Body of pancreas (tissue), 4 donors: ENCODE data around the gene CCNL1. TPM values are rescaled to one million over a fixed set of nuclear protein-coding genes. Genes with fewer than 3 reads are reported as not detected.

Experiments
- ATAC-seq: fragments of 150-250 bp; one replicate; pipeline ENCODE4 v1.9.1; 2016
- DNase-seq, 4 donors: peaks; one replicate each; pipeline ENCODE4 v3.0.0-alpha.2; 2019
- H3K27ac ChIP-seq, 4 donors: fragments of 200-600 bp; sonication (generic); 1 replicate in 3 of 4; 2 replicates in 1 of 4; pipeline versions ENCODE4 v1.5.1 to v1.6.1; 2016 to 2019; ENCODE audit warnings: mild to moderate bottlenecking in 1 of 4, mixed read lengths in 1 of 4, moderate library complexity in 1 of 4
- H3K27me3 ChIP-seq, 2 donors: fragments of 200-600 bp; sonication (generic); one replicate each; pipeline ENCODE4 v1.6.0; 2016; ENCODE audit warnings: mild to moderate bottlenecking in 1 of 2
- H3K36me3 ChIP-seq, 2 donors: fragments of 200-600 bp; sonication (generic); replicated peaks in 1 of 2; 2 replicates each; pipeline ENCODE4 v1.5.1; 2016; ENCODE audit warnings: low read depth in 2 of 2; ENCODE audit not compliant: insufficient read depth in 1 of 2
- H3K4me1 ChIP-seq: fragments of 200-600 bp; sonication (generic); one replicate; pipeline ENCODE4 v1.6.0; 2016
- H3K4me3 ChIP-seq, 2 donors: fragments of 200-600 bp; sonication (generic); 1 replicate in 1 of 2; 2 replicates in 1 of 2; pipeline ENCODE4 v1.5.1; 2016 to 2019
- H3K9me3 ChIP-seq, 3 donors: fragments of 200-600 bp; sonication (generic); 1 replicate in 2 of 3; 2 replicates in 1 of 3; pipeline ENCODE4 v1.5.1; 2016
- POLR2A ChIP-seq, 3 donors: fragments of 450-650 bp; IDR thresholded peaks; one replicate each; pipeline ENCODE4 v1.6.1; 2016; ENCODE audit warnings: antibody characterized with exemption in 3 of 3, mild to moderate bottlenecking in 2 of 3
- WGBS, 2 donors: methylation state at CpG; one replicate each; pipeline ENCODE4 v1.1.5; 2017; 5-methylcytosine and 5-hydroxymethylcytosine counted together
- intact Hi-C: fragments of 100-400 bp; cut with DNase I; formaldehyde crosslinking; loops from one replicate; pipeline ENCODE4 v1.15.1; 2023
- total RNA-seq, 2 donors: library from RNA; depleted of rRNA; stranded (reverse); fragments of >200 nt; gene quantifications; one replicate each; pipeline ENCODE4 v1.1.0, GENCODE V29; 2016
- TF ChIP-seq, protein P1 (sequence below), 7 experiments: fragments of 450-650 bp in 4 of 7; fragments of 200-600 bp in 3 of 7; sonication (generic) in 3 of 7; IDR thresholded peaks; one replicate each; pipeline ENCODE4 v1.5.1; 2016 to 2019; ENCODE audit warnings: antibody characterized with exemption in 7 of 7

The CCNL1 gene
- total RNA-seq, 2 donors from 2014 or later: 194 to 196 TPM

GRCh38 chr3:157152930-157153329 is 7.0 kb downstream of the CCNL1 start:
- 83 to 85% methylated on average over 1 of the region's 1 CpG for WGBS, 2 donors
- Histone ChIP-seq H3K36me3 (peaks cover 24 to 43% of the 10 kb centered on the region in 2 donors), H3K27me3 (no peaks in the 10 kb centered on the region), H3K4me1 (peaks cover 47% of the 10 kb centered on the region), H3K27ac (no peak overlapping the region), H3K9me3 (no peaks in the 10 kb centered on the region), H3K4me3 (no peak overlapping the region)
- intact Hi-C loops: no loop called here
- ATAC-seq: no peak
- DNase-seq: no peak
- TF ChIP-seq, protein P1, sequence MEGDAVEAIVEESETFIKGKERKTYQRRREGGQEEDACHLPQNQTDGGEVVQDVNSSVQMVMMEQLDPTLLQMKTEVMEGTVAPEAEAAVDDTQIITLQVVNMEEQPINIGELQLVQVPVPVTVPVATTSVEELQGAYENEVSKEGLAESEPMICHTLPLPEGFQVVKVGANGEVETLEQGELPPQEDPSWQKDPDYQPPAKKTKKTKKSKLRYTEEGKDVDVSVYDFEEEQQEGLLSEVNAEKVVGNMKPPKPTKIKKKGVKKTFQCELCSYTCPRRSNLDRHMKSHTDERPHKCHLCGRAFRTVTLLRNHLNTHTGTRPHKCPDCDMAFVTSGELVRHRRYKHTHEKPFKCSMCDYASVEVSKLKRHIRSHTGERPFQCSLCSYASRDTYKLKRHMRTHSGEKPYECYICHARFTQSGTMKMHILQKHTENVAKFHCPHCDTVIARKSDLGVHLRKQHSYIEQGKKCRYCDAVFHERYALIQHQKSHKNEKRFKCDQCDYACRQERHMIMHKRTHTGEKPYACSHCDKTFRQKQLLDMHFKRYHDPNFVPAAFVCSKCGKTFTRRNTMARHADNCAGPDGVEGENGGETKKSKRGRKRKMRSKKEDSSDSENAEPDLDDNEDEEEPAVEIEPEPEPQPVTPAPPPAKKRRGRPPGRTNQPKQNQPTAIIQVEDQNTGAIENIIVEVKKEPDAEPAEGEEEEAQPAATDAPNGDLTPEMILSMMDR (IDR thresholded peaks at IDR 0.05): no peak
- no peak for TF ChIP-seq POLR2A (IDR thresholded peaks at IDR 0.05)

DNA sequence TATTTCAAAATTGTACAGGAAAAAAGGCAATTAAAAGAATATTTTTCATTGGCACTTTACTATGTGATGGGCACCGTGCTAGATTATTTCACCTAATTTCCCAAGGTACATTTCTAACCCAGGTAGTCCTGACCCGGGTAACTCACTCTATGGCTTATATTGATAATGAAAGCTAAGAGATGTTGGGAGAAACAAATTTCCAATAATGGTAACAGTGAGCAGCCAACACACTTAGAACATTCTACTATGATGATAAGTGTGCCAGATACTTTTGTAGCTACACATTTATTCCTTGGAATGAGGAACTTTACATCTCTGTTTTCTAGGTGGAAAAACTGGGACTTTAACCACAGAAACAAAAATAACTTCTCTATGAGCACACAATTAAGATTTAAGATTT is 7.5 kb downstream of the CCNL1 start:
- no peak overlapping the region for H3K4me3 ChIP-seq
- intact Hi-C loops: no loop called here
- DNase-seq: no peak
- ATAC-seq: no peak
- TF ChIP-seq, protein P1 (IDR thresholded peaks at IDR 0.05): no peak
- TF ChIP-seq POLR2A (IDR thresholded peaks at IDR 0.05): no peak
- WGBS, 2 donors: 85 to 89% methylated on average over 2 of the region's 2 CpGs
- H3K9me3 ChIP-seq: no peaks in the 10 kb centered on the region
- peaks cover 42% of the 10 kb centered on the region for H3K4me1 ChIP-seq
- peaks cover 26 to 40% of the 10 kb centered on the region in 2 donors for H3K36me3 ChIP-seq
- H3K27me3 ChIP-seq: no peaks in the 10 kb centered on the region
- H3K27ac ChIP-seq: no peak overlapping the region

GRCh38 chr3:157151627-157152026 is 8.3 kb downstream of the CCNL1 start:
- peaks cover 34% of the 10 kb centered on the region for H3K4me1 ChIP-seq
- DNase-seq: no peak
- TF ChIP-seq, protein P1 (IDR thresholded peaks at IDR 0.05): no peak
- TF ChIP-seq POLR2A (IDR thresholded peaks at IDR 0.05): no peak
- H3K4me3 ChIP-seq: no peak overlapping the region
- peaks cover 26 to 45% of the 10 kb centered on the region in 2 donors for H3K36me3 ChIP-seq
- no peaks in the 10 kb centered on the region for H3K27me3 ChIP-seq
- 73 to 76% methylated on average over 2 of the region's 2 CpGs for WGBS, 2 donors
- H3K9me3 ChIP-seq: no peaks in the 10 kb centered on the region
- no peak for ATAC-seq
- no peak overlapping the region for H3K27ac ChIP-seq
- intact Hi-C loops: no loop called here

- 67 to 100% methylated on average over 1 of the region's 1 CpG for WGBS, 2 donors
- Histone ChIP-seq H3K27me3 (no peaks in the 10 kb centered on the region), H3K9me3 (no peaks in the 10 kb centered on the region), H3K36me3 (peaks cover 26 to 47% of the 10 kb centered on the region in 2 donors), H3K4me1 (peaks cover 29% of the 10 kb centered on the region), H3K4me3 (no peak overlapping the region), H3K27ac (no peak overlapping the region)
- ATAC-seq (no peak), DNase-seq (no peak)
- TF ChIP-seq, protein P1 (IDR thresholded peaks at IDR 0.05): no peak
- no peak for TF ChIP-seq POLR2A (IDR thresholded peaks at IDR 0.05)
- intact Hi-C loops: no loop called here
These were observed 8.8 kb downstream of the CCNL1 start for GRCh38 chr3:157151151-157151550.

DNA sequence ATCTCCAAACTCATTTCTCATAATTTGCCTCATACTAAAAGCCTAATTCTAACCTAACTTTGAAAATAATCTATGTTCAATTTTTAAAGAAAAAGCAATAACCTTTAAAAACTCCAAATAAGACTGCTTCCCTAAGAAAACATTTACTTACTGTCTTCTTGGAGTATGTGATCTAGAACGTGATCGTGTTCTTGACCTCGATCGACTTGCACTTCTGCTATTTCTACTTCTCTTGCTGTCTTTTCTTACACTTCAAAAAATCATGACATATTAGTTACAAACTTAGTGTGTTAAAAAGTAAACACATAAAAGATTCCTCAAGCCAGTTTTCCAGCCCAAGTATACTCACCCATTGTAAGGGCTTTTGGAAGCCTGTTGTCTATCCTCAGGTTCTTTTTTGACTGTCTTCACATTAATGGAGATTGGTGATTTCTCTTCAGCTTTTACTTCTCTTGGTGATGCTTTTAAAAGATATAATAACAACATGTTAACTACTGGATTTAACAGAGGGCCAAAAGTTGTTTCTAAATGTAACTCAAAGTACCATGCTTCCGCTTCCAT is 10.7 kb downstream of the CCNL1 start:
- Histone ChIP-seq H3K36me3 (peaks cover 26 to 50% of the 10 kb centered on the region in 2 donors), H3K27me3 (no peaks in the 10 kb centered on the region), H3K4me1 (peaks cover 10% of the 10 kb centered on the region), H3K4me3 (no peak overlapping the region), H3K9me3 (no peaks in the 10 kb centered on the region), H3K27ac (no peak overlapping the region)
- no peak for ATAC-seq
- DNase-seq: no peak
- intact Hi-C loops: loop anchor here (10.0 kb wide), 1 partner anchor 604 kb away; no protein-coding TSS in a partner anchor
- TF ChIP-seq, protein P1 (IDR thresholded peaks at IDR 0.05): no peak
- no peak for TF ChIP-seq POLR2A (IDR thresholded peaks at IDR 0.05)
- WGBS, 2 donors: 81 to 83% methylated on average over 5 of the region's 5 CpGs
